Peyer's patch (tissue), 4 donors: ENCODE data around the gene SPAG6.

Experiments used
- CTCF ChIP-seq, 6 experiments: fragments of 450-650 bp in 4 of 6; fragments of 200-600 bp in 2 of 6; sonication (generic) in 1 of 6; IDR thresholded peaks; one replicate each; pipeline ENCODE4 v1.5.1; 2017 to 2019; ENCODE audit warnings: antibody characterized with exemption in 6 of 6, mild to moderate bottlenecking in 3 of 6, moderate library complexity in 1 of 6
- POLR2A ChIP-seq, 2 donors: fragments of 450-650 bp; IDR thresholded peaks; one replicate each; pipeline ENCODE4 v1.5.1; 2017; ENCODE audit warnings: antibody characterized with exemption in 2 of 2, mild to moderate bottlenecking in 2 of 2, moderate library complexity in 2 of 2

GRCh38 chr10:22410846-22411245, 65.5 kb downstream of the SPAG6 start:
- TF ChIP-seq POLR2A (IDR thresholded peaks at IDR 0.05) (no peak), CTCF (IDR thresholded peaks at IDR 0.05) (no peak)
